Right lung (tissue), 5 donors: Measurements from ENCODE around the gene CRB3. TPM values are rescaled to one million over a fixed set of nuclear protein-coding genes. Genes with fewer than 3 reads are reported as not detected.
A peak's percentile ranks its signal among the peaks of the same experiment; 100 is the strongest.
"Not testable (repeated sequence)": the region's sequence is repeated elsewhere in the genome, so short reads cannot be mapped to it uniquely, and the experiment has no call there.

Source experiments
- DNase-seq, 2 donors: peaks; one replicate each; pipeline ENCODE4 v3.0.0-alpha.2; 2013
- polyA plus RNA-seq, 5 donors: library from polyadenylated mRNA; unstranded; fragments of 120-200 nt; gene quantifications; one replicate each; pipeline versions ENCODE4 v1.2.1 to v1.2.3, GENCODE V29; 2013; ENCODE audit warnings: inconsistent platforms in 1 of 5, low replicate concordance in 1 of 5; ENCODE audit not compliant: insufficient read length in 5 of 5, insufficient read depth in 1 of 5

Gene CRB3
- polyA plus RNA-seq, 5 donors = 13.1 to 23.4 (median 18.0) TPM

DNA sequence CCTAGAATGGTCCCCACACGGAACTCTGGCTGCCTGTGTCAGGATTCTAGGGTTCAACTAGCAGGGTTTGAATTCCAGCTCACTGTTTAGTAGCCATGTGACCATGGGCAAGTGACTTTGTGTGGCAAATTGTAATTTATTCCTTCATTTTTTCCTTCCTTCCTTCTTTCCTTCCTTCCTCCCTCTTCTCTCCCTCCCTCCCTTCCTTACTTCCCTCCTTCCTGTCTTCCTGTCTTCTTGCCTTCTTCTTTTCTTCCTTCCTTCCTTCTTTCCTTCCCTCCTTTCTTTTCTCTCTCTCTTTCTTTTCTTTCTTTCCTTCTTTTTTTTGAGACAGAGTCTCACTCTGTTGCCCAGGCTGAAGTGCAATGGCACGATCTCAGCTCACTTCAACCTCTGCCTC lies 26.1 kb downstream of the CRB3 start:
- no peak for DNase-seq

DNA sequence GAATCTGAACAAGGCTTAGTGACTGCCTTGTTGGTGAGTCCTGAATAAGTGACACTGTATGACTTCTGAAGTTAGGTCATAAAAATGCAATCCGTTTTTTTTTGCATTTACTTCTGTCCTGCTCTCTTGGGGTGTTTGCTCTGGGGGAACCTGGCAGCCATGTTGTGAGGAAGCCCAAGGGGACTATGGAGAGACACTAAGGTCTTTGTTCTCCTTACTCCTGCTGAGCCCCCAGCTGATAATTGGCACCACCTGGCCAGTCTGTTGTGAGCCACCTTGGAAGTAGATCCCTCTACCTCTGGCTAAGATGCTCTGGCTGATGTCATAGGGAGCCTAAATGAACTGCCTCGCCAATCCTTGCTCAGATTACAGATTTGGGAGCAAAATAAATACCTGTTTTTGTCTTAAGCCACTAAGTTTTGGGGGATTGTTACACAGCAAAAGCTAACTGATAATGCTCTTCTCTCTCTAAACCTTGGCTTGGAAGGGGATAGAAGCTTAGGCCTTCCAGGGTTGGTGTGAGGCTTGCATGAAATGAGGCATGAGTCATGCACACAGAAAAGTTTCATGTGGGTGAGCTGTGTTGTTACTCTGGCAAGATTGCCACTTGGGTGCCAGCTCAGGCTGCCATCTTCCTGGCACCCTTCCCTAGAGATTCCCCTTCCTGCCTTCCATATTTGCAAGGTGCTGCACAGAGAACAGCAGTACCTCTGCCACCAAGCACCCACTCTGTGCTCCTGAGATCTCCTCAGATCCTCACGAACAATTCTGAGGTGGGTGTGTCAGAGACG lies 27.9 kb downstream of the CRB3 start:
- no peak for DNase-seq

DNA sequence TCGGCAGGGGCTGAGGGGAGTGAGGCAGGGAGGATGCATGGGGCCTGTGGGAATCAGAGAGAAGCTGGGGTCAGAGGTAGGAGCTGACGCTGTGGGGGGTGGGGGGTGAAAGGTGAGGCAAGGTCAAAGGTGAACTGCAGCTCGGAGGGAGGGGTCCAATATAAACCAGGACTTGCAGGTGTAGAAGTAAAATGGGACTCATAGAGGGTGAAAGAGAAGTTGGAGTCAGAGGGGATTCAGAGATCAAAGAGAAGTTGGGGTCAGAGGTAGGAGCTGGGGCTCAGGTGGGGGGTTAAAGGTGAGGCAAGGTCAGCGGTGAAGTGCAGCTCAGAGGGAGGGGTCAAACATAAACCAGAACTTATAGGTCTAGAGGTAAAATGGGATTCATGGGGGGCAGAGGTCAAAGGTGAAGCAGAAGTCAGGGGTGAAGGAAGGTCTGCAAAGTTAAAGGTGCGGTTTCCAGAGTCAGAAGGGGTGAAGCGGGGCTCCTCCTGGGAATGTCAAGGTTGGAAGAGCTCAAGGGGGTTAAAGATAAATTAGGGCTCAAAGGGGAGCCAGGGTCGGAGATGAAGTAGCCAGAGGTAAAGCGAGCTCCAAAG lies 30.5 kb downstream of the CRB3 start:
- DNase-seq = no peak

DNA sequence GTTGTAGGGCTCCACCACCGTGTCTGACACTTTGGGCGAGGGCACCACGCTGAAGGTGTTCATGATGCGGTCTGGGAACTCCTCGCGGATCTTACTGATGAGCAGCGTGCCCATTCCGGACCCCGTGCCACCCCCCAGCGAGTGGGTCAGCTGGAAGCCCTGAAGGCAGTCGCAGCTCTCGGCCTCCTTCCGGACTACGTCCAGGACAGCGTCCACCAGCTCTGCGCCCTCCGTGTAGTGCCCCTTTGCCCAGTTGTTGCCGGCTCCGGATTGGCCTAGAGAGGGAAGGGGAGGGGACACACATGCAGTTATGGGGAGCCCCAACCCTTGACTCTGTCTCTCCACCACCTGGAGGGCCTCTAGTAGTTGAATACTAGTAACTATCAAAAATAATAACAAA lies 31.9 kb downstream of the CRB3 start:
- DNase-seq = no peak

DNA sequence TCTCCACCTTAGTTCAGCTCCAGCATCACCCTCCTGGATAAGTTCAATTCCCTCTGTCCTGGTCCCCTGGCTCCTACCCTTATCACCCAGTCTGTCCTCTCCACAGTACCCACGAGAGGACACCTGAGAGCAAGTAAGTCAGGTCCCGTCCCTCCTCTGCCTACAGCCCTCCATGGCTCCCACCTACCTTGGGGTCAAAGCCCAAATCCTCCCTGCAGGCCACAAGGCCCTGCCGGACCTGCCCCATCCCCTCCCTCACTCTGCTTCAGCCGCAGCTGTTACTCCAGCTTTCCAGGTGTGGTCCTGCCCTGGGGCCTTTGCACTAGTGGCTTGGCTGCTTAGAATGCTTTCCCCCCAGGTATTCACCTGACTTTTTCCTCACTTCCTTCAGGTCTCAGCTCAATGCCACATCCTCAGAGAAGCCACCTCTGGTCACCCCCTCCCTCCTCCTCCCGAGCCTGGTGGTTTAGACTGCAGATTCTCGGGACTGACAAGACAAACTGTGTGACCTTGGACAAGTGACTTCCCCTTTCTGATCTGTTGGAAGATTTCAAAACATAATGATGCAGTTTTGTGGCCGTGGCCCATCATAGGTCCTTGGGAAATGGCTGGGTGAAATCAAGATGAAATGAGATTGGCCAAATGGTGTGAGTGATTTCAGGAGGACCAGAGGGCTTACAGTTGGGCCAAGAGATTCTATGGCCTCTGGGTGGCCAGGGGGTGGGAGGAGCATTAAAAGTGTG lies 34.4 kb downstream of the CRB3 start:
- DNase-seq = no peak

DNA sequence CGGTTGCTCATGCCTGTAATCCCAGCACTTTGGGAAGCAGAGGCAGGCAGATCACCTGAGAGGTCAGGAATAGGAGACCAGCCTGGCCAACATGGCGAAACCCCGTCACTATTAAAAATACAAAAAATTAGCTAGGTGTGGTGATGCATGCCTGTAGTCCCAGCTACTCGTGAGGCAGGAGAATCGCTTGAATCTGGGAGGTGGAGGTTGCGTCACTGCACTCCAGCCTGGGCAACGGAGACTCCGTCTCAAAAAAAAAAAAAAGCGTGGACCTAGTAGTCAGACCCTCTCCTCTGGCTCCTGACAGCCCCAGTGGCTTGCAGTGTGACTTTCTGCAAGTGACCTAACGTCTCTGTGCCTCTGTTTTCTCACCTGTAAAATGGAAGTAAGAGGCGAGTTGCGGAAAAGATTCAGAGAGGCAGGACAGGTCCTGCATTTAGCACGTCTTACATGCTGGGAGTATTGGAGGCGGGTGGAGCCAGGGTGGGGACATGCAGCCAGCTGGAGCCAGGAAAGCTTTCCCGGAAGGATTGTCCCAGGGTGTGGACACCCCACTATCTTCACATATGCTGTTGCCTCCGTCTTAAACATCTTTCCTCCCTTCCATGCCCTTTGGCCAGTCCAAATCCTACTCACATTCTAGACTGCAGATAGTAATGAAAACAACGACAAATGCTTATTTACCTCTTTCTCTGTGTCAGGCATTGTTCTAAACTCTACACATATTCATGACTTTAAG lies 35.1 kb downstream of the CRB3 start:
- no peak for DNase-seq

DNA sequence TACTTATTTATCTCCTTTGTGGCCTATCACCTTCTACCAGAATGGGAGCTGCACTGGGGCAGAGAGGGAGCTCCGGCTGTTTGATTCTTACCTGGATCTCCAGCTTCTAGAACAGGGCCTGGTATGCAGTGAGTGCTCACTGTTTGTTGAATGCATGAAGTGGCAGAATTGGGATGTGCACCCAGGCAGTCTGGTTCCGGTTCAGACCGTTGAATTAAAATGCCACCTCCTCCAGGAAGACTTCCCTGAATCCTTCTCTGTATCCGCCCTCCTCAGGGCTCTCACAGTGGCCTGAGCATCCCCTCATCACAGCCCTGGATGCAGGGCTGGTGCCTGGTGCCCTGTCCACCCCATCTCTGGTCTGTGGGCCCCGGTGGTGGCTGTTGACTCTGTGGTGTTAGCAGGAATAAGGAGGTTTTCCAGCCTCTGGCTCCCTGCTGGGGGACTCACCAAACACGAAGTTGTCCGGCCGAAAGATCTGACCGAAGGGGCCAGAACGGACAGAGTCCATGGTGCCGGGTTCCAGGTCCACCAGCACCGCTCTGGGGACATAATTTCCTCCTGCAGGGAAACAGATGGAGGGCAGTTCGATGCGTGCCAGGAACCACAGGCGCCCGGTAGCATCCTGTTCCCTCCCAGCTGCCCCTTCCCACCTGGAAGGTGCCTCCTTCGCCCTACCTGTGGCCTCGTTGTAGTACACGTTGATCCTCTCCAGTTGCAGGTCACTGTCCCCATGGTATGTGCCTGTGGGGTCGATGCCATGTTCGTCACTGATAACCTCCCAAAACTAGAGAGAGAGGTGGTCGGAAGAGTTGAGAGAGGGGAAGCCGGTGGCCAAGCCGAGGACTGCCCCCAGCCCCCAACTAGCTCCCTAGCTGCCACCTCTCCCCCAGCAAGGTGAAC lies 37.0 kb downstream of the CRB3 start:
- no peak for DNase-seq

DNA sequence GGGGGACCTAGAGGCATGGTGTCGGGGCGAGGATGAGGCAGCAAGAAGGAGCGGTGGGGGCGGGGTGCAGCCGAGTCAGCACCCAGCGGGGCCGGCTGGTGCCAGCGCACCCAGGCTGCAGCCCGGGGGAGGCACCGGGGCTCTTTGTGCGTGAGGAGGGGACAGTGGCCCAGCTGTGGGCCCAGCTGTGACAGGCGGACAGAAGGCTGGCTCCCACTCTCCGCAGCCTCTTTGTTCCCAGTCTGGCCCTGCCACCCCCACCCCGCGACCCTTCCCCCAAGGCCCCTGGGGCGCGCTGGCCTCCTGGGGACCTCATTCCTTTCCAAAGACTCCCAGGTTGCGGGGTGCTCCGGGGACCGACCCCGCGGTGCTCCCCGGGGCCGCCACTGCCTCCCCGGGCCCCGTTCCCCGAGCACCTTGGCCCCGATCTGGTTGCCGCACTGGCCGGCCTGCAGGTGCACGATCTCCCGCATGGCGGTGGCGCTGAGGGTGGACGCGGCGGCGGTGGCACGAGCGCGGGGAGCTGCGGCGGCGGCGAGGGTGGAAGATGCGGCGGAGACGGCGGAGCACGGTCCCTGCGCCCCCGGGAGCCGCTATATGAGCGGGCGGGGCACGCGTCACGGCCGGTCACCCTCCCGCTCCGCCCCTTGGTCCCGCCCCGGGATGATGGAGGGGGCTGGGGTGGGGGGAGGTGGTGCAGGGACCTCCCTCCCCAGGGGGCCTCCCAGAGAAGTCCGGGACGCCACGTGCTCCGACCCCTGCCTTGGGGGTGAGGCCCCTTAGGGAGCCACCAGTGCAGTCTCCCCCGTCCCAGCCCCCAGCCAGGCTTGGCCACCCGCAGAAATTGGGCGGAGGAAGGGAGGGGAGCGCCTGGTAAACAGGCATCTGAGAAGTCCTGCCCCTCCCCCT lies 37.9 kb downstream of the CRB3 start, which contains the start of gene TUBB4A:
Gene TUBB4A (minus strand): TSS at position 570 of the 909 bp plus-strand sequence. CDS start 97 bp downstream, at position 473.
- DNase-seq = no peak

DNA sequence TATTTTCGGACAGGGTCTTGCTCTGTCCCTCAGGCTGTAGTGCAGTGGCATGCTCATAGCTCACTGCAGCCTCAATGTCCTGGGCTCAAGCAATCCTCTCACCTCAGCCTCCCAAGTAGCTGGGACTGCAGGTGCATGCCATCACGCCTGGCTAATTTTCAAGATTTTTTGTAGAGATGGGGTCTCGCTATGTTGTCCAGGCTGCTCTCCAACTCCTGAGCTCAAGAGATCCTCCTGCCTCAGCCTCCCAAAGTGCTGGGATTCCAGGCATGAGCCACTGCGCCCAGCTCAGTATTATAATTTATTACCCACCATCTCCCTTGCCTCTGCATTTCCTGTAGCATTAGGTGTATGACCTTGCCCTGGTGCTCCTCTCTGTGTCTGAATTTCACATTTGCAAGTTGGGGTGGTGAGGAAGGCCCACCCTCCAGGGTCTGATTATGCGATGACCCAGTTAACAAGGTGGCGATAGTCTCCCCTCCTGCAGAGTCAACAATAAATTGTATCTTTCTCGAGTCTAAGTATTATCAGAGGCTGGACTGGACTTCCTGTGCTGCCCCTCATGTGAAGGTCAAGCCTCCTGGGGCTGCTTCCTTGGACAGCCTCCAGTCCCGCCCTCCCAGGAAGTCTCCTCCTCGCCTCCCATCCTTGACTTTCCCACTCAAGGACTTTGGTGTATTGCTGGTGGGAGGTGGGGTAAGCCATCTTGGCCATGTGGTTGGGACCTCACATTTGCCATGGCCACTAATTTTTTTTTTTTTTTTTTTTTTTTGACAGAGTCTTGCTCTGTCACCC lies 39.5 kb downstream of the CRB3 start:
- DNase-seq = no peak

DNA sequence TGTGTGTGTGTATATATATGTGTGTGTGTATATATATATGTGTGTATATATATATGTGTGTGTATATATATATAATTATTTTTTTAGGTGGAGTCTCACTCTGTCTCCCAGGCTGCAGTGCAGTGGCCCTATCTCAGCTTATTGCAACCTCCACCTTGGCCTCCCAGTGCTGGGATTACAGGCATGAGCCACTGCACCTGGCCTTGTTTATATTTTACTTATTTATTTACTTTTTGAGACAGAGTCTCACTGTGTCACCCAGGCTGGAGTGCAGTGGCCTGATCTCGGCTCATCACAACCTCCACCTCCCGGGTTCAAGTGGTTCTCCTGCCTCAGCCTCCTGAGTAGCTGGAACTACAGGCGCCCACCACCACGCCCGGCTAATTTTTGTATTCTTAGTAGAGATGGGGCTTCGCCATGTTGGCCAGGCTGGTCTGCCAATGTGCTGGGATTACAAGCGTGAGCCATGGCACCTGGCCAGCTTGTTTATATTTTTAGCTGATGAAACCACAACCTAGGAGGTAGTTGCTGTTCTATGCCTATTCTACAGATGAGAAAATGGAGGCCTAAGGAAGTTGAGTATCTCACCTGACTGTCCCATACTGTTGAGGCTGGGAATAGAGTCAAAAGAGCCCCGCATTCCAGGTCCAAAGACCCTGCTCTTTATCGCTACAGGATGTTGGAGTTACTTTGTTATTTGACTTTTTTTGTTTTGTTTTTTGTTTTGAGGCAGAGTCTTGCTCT lies 44.1 kb downstream of the CRB3 start:
- DNase-seq = not testable (repeated sequence)

DNA sequence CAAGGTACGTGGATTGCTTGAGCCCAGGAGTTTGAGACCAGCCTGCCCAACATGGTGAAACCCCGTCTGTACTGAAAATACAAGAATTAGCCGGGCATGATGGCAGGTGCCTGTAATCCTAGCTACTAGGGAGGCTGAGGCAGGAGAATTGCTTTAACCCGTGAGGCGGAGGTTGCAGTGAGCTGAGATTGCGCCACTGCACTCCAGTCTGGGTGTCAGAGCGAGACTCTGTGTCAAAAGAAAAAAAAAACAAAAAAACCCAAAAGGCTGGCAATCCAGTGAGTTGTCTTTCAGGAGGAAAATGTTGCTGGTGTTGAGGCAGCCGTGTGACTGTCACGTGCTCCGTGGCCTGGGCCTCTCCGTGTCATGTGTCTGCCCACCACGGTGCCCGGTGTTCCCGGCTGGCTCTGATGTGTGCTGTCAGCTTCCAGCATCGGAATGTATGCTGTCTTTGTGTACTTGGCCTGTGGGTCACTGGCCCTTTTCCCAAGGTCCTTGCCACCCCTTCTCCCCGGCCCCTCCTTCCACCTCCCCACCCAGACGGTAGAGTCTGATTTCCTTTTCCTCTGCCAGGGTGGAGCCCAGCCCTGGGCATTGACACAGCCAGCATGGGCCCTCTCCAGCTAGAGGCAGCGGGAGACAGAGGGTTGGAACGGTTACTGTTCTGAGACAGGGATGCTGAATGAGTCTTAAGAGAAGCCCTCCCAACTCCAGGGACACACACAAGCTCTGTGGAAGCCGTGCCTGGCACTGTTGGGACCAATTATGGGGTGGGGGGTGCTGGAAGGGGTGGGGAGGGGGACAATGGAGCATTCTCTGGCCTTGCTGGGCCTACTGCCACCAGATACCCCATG lies 45.3 kb downstream of the CRB3 start:
- no peak for DNase-seq

DNA sequence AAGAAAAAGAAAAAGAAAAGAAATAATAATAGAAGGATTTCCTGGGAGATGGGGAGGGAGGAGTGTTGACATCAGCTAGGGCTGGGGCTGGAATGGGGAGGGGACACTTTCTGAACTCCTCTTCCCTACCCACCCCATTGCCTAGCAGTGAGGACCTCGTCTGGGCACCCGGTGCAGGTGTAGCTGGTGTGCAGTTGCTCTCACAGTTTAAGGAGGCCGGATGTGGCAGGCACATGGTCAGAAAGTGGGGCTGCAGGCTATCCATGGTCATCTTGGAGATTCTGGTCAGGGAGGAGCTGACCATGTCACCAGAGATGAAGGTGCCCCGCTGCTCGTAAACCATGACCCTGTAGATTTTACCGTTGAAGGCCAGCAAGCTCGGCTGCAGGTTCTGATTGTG lies 46.5 kb downstream of the CRB3 start:
- no peak for DNase-seq

DNA sequence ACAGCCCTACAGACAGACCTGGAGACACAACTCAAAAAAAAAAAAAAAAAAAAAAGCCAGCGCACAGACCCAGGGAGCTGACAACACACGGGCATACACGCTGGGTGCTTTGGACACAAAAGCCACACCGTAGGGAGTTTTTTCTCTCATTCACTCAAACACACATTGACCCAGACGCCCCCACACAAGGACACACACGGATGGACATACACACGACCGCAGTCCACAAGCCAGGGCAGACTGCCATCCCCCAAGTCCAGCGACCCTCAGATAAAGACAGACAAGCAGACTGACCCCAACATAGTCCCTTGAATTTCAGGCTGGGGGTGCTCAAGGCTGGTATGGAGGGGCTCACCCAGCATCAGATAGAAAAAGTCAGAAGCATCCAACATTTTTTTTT lies 50.0 kb downstream of the CRB3 start:
- no peak for DNase-seq

DNA sequence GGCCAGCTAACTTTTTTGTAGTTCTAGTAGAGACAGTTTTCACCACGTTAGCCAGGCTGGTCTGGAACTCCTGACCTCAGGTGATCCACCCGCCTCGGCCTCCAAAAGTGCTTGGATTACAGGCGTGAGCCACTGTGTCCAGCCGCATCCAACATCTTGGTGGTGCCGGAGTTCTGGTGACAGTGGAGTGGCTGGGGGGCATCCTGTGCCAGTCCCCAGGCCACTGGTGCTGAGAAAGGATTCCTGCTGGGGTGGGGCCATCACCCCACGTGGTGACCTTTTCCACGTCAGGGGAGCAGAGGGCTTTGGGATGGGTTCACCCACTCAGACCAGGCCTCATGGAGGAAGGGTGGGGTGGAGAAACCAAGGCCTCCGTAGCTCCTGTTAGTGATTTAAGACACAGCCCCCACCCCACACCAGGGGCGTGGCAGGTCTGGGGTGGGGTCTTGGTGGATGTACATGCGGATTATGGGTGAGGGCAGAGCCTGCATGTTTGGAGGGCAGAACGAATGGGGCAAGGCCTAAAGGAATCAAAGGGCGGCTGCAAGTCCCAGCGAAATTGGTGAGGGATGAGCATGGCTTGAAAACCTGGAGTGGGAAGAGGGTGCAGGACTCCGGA lies 51.0 kb downstream of the CRB3 start:
- DNase-seq = no peak

DNA sequence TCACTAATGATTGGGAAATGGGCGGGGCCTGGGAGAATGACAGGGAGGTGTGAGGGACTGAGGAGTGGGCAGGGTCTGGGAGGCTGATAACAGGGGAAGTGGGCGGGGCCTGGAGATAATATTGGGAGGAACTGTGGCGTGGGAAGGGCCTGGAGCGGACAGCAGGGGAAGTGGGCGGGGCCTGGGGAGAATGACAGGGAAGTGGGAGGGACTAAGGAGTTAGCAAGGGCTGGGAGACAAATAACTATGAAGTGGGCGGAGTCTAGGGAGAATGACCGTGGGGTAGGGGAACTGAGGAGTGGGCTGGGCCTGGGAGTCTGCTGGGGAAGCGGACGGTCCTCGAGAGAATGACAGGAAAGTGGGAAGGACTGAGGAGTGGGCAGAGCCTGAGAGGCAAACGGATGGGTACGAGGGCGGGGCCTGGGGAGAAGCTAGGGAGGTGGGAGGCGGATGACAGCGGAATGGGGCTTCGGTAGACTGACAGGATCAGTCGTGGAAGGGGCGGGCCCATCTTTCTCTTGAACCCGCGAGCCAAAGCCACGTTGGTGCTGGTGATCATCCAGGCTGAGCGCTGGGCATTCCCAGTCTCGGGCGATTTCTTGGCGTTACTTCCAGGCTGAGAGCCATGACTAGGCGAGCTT lies 52.1 kb downstream of the CRB3 start:
- peak; percentile 85 to 88 for DNase-seq
